K562 (cell line): ENCODE results near the gene LRRC7. TPM values are rescaled to one million over a fixed set of nuclear protein-coding genes. Genes with fewer than 3 reads are reported as not detected.

Experiments used
- CHCHD3 ChIP-seq: fragments of 250-450 bp; sonication (Bioruptor Pico); IDR thresholded peaks from 2 replicates; pipeline ENCODE4 v2.1.2; 2022; ENCODE audit warnings: mild to moderate bottlenecking
- HMBOX1 ChIP-seq: sonication (generic); IDR thresholded peaks from 2 replicates; pipeline ENCODE4 v1.6.1; 2016
- KLF6 ChIP-seq: fragments of 250-450 bp; sonication (Bioruptor Pico); IDR thresholded peaks from 2 replicates; pipeline ENCODE4 v1.4.0; 2020; ENCODE audit warnings: mild to moderate bottlenecking, moderate library complexity, borderline replicate concordance
- L3MBTL2 ChIP-seq: fragments of 450-650 bp; IDR thresholded peaks from 2 replicates; pipeline ENCODE4 v1.6.1; 2016; ENCODE audit warnings: mild to moderate bottlenecking, moderate library complexity
- MEIS2 ChIP-seq: fragments of 450-650 bp; IDR thresholded peaks from 2 replicates; pipeline ENCODE4 v1.6.1; 2014; ENCODE audit warnings: mild to moderate bottlenecking; ENCODE audit not compliant: partially characterized antibody
- MTA3 ChIP-seq: fragments of 450-650 bp; formaldehyde crosslinking; IDR thresholded peaks from 2 replicates; pipeline ENCODE4 v1.6.1; 2017; ENCODE audit warnings: mild to moderate bottlenecking, borderline replicate concordance
- NELFE ChIP-seq: IDR thresholded peaks from 2 replicates; pipeline ENCODE4 v1.6.1; 2011; ENCODE audit warnings: mild to moderate bottlenecking; ENCODE audit not compliant: insufficient read depth, insufficient read length
- PKNOX1 ChIP-seq: fragments of 450-650 bp; IDR thresholded peaks from 2 replicates; pipeline ENCODE4 v1.6.1; 2016
- PYGO2 ChIP-seq: fragments of 450-650 bp; IDR thresholded peaks from 2 replicates; pipeline ENCODE4 v1.6.1; 2016; ENCODE audit warnings: mild to moderate bottlenecking, missing genetic modification characterization, moderate library complexity, missing compliant biosample characterization
- RFX1 ChIP-seq: fragments of 450-650 bp; IDR thresholded peaks from 2 replicates; pipeline ENCODE4 v1.6.1; 2016; ENCODE audit warnings: mild to moderate bottlenecking, moderate library complexity
- RNF2 ChIP-seq: sonication (generic); IDR thresholded peaks from 2 replicates; pipeline ENCODE4 v1.6.1; 2016
- SMAD4 ChIP-seq: fragments of 250-450 bp; sonication (Bioruptor Pico); conservative IDR thresholded peaks from 2 replicates; pipeline ENCODE4 v1.8.0; 2021; ENCODE audit warnings: inconsistent platforms, mild to moderate bottlenecking, moderate library complexity
- ZNF175 ChIP-seq: fragments of 200-800 bp; sonication (Bioruptor generic); IDR thresholded peaks from 2 replicates; pipeline ENCODE4 v1.6.1; 2016; ENCODE audit warnings: low read depth, mild to moderate bottlenecking, missing genetic modification characterization, missing compliant biosample characterization
- ZNF197 ChIP-seq: fragments of 200-800 bp; sonication (Bioruptor generic); IDR thresholded peaks from 2 replicates; pipeline ENCODE4 v1.6.1; 2016; ENCODE audit warnings: low read depth, missing genetic modification characterization, missing compliant biosample characterization
- ZNF41 ChIP-seq: fragments of 250-450 bp; sonication (Bioruptor Pico); conservative IDR thresholded peaks from 2 replicates; pipeline ENCODE4 v1.4.0; 2020; ENCODE audit warnings: mild to moderate bottlenecking
- polyA plus RNA-seq, 8 experiments: library from polyadenylated mRNA; depleted of rRNA in 4 of 8; stranded (reverse) in 5 of 8; unstranded in 3 of 8; fragments of >200 nt; fragmentation: Nextera tagmentation in 2 of 8; fragmentation: Illumina TruSeq in 1 of 8; extraction: Ambion mirVana in 2 of 8; extraction: Trizol in 1 of 8; gene quantifications; 2 replicates each; pipeline versions ENCODE4 v1.2.1 to v1.2.3, GENCODE V29; 2011 to 2014; ENCODE audit warnings: inconsistent platforms in 1 of 8, missing spikeins in 1 of 8
- total RNA-seq, 7 experiments: library from RNA; depleted of rRNA in 6 of 7; stranded (reverse); fragments of >200 nt in 6 of 7; fragmentation: Illumina TruSeq in 2 of 7; extraction: Trizol in 2 of 7; gene quantifications; 2 replicates each; pipeline versions ENCODE4 v1.2.1 to v1.2.3, GENCODE V29; 2011 to 2021; ENCODE audit warnings: low replicate concordance in 1 of 7

LRRC7 gene
- total and polyA plus RNA-seq, 9 of the 15 experiments (the other 6 are each of a cell fraction or from before 2014, with no cell fraction given) = 0.09 to 0.94 (median 0.49) TPM

- TF ChIP-seq MEIS2 (peak; percentile 92), ZNF197 (CRISPR knock-in tag) (peak; percentile 76), HMBOX1 (peak; percentile 66; the same call in 1 of the 2 replicates), RFX1 (peak; percentile 81), SMAD4 (CRISPR knock-in tag) (peak; percentile 84), CHCHD3 (no peak), KLF6 (peak; percentile 37; the same call in 1 of the 2 replicates), ZNF175 (CRISPR knock-in tag) (peak; percentile 23; the same call in 1 of the 2 replicates), ZNF41 (CRISPR knock-in tag) (0 out of 2 replicates have a peak, but pooled peaks have one; percentile 56), RNF2 (peak; percentile 45; the same call in 1 of the 2 replicates), MTA3 (no peak), NELFE (no peak), PYGO2 (tag) (0 out of 2 replicates have a peak, but pooled peaks have one; percentile 18), PKNOX1 (peak; percentile 83), L3MBTL2 (peak; percentile 39; the same call in 1 of the 2 replicates)
- TF ChIP-seq, all 486 proteins: peak for 27
These were observed 471.8 kb downstream of the LRRC7 start (continued) for GRCh38 chr1:70039485-70039884.
